Liver (tissue), 3 donors: ENCODE measurements around the gene SSNA1.

ENCODE experiments used
- CTCF ChIP-seq: fragments of 150-350 bp; IDR thresholded peaks from 2 replicates; pipeline ENCODE4 v1.5.1; 2017; ENCODE audit warnings: improper control_type of control experiment, low read depth, low read length; ENCODE audit not compliant: missing input control
- EGR1 ChIP-seq, 2 donors: IDR thresholded peaks; 2 replicates each; pipeline ENCODE4 v1.6.1; 2016 to 2018; ENCODE audit warnings: antibody characterized with exemption in 2 of 2, low read depth in 2 of 2
- GABPA ChIP-seq, 2 donors: IDR thresholded peaks in 1 of 2; conservative IDR thresholded peaks in 1 of 2; 2 replicates each; pipeline ENCODE4 v1.6.1; 2016; ENCODE audit warnings: antibody characterized with exemption in 2 of 2, mild to moderate bottlenecking in 1 of 2, moderate library complexity in 1 of 2
- HNF4A ChIP-seq, 2 donors: conservative IDR thresholded peaks; 2 replicates each; pipeline ENCODE4 v1.6.1; 2016; ENCODE audit warnings: antibody characterized with exemption in 2 of 2, mild to moderate bottlenecking in 2 of 2
- JUND ChIP-seq, 2 donors: IDR thresholded peaks; 2 replicates each; pipeline ENCODE4 v1.6.1; 2016; ENCODE audit warnings: antibody characterized with exemption in 2 of 2
- MAX ChIP-seq: IDR thresholded peaks from 2 replicates; pipeline ENCODE4 v1.6.1; 2016; ENCODE audit warnings: antibody characterized with exemption
- REST ChIP-seq: IDR thresholded peaks from 2 replicates; pipeline ENCODE4 v1.6.1; 2016; ENCODE audit warnings: antibody characterized with exemption, mild to moderate bottlenecking
- SP1 ChIP-seq: IDR thresholded peaks from 2 replicates; pipeline ENCODE4 v1.6.1; 2018; ENCODE audit warnings: antibody characterized with exemption, mild to moderate bottlenecking
- donor health status: healthy.
- donor health status: healthy.

GRCh38 chr9:137236936-137237421, 48.5 kb downstream of the SSNA1 start:
- TF ChIP-seq CTCF (no peak), HNF4A (conservative IDR thresholded peaks at IDR 0.05) (no peak), GABPA (IDR thresholded peaks at IDR 0.05 in 1 of 2, conservative IDR thresholded peaks at IDR 0.05 in 1 of 2) (no peak), EGR1 (IDR thresholded peaks at IDR 0.05; ENCODE audit: low read depth in 2 of 2) (no peak), REST (no peak), MAX (no peak), JUND (IDR thresholded peaks at IDR 0.05) (no peak), SP1 (no peak)
